Hepatocyte (in vitro differentiated cells): ENCODE measurements around the gene CETN3.

Source experiments
- CTCF ChIP-seq: fragments of 200-600 bp; sonication (generic); IDR thresholded peaks from 2 replicates; pipeline ENCODE4 v1.5.1; 2016; ENCODE audit warnings: antibody characterized with exemption, mild to moderate bottlenecking; ENCODE audit not compliant: poor library complexity
- EZH2 ChIP-seq: fragments of 200-600 bp; sonication (generic); IDR thresholded peaks from 2 replicates; pipeline ENCODE4 v1.6.1; 2016; ENCODE audit warnings: antibody characterized with exemption, mild to moderate bottlenecking, borderline replicate concordance
- EZH2phosphoT487 ChIP-seq: fragments of 200-600 bp; sonication (generic); IDR thresholded peaks from one replicate; pipeline ENCODE4 v1.6.1; 2018; ENCODE audit warnings: antibody characterized with exemption, mild to moderate bottlenecking, low read depth, moderate library complexity; ENCODE audit not compliant: unreplicated experiment, severe bottlenecking

- TF ChIP-seq EZH2 (no peak), CTCF (no peak), EZH2phosphoT487 (no peak)
Measured at GRCh38 chr5:90368454-90369246, 40.9 kb downstream of the CETN3 start.
